HG02885 (cell line): ENCODE measurements around the gene ASL.
A peak's percentile ranks its signal among the peaks of the same experiment; 100 is the strongest.
"Not testable (repeated sequence)": the region's sequence is repeated elsewhere in the genome, so short reads cannot be mapped to it uniquely, and the experiment has no call there.

Source experiments
- ATAC-seq: cut with Tn5 transposase; IDR thresholded peaks from one replicate; pipeline ENCODE4 v1.9.1; 2021; ENCODE audit warnings: mild to moderate bottlenecking; ENCODE audit not compliant: unreplicated experiment, poor library complexity

The ASL gene

DNA sequence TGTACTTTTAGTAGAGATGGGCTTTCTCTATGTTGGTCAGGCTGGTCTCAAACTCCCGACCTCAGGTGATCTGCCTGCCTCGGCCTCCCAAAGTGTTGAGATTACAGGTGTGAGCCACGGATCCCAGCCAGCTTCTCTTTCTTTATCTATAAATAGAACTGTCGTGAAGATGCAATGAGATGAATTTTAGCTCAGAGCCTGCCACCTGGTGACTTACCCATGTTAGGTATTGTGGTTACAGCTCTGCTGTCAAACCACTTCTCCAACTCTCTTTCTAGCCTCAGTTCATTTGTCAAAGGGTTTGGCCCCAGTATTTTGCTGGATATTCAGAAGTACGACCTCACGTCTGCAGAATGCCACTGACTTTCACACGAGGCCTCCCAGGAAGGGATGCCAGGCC lies 3.4 kb upstream of the ASL start:
- ATAC-seq = not testable (repeated sequence)

DNA sequence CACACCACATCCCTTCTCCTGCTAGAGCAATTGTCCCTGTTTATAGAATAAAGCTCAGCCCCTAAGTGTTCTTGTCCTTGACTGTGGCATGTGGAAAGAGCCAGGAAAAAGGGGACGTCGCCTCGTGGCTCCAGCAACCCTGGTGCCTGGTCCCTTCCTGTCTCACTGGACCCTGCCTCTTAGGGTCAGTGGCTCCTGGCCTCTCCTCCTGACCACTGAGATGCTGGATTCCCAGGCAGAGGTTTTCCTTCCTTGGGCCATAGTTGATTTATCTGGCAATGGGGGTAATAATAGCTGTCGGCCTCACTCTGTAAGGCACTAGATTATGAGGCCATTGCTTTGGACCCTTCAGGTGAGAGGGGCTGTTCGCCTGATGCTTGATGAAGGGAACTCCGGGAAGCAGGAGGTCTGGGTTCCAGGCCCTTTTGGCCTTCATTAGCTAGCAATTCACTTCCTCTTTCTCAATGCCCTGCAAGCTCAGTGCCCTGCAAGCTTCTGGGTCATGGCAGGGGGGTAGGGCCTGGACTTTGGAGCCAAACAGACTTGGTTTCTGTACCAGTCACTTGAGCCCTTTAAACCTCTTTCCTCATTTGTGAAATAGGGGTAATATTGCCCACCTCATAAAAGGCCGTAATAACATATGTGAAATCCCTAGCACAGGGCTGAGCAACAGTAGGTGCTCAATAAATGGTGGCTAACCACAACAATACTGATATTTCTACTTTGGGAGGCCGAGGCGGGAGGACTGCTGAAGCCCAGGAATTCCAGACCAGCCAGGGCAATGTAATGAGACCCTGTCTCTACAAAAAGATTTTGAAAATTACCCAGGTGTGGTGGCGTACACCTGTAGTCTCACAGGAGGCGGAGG lies 1.1 kb downstream of the ASL start:
- ATAC-seq = no peak

DNA sequence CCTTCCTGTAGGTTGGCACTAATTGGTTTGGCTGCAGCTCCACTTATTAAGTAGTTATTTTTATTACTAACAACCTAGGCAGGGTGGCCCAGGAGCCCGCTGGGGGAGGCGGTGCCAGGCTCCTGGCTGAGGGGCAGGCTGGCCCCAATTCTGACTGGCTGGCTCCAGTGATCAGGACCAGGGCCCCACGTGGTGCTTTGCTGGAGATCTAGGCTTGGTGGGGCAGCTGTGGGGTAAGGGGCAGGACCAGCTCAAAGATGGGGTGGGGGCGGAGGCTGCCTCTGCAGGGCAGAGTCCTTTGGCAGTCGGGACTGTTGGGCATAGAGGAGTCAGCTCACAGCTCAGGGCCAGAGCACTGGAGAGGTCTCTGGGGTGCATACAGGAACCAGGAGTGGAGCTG lies 2.4 kb downstream of the ASL start:
- no peak for ATAC-seq

DNA sequence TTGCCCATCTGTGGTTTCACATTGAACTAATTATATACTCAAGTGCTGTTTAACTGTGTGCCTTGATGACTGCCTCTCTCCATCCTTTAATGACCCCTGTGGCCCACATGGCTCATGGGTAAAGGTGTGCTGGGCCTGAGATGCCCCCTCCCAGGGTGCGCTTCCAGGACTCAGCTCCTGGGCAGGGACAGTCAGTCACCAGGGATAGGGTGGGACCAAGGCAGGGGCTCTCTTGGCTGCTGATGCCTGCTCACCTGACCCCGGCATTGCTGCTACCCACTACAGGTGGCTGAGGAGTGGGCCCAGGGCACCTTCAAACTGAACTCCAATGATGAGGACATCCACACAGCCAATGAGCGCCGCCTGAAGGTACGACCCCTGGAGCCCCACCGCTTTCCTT lies 6.5 kb downstream of the ASL start:
- no peak for ATAC-seq

DNA sequence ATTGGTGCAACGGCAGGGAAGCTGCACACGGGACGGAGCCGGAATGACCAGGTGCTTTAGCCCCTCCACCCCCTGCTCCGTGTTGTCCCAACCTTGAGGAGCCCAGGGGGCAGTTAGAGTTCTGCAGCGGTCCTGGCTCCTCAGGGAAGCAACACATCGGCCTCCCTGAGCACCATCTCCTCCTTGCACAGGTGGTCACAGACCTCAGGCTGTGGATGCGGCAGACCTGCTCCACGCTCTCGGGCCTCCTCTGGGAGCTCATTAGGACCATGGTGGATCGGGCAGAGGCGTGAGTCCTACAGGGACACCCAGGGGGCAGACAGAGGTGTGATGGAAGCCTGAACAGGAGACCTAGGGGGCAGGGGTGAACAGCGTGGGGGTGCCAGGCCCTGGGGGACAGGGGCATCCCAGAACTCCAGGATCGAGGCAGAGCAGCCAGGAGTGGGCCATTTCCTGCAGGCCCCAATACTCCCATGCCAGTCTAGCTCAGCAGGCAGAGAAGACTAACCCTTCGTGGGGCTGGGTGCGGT lies 7.3 kb downstream of the ASL start:
- no peak for ATAC-seq

DNA sequence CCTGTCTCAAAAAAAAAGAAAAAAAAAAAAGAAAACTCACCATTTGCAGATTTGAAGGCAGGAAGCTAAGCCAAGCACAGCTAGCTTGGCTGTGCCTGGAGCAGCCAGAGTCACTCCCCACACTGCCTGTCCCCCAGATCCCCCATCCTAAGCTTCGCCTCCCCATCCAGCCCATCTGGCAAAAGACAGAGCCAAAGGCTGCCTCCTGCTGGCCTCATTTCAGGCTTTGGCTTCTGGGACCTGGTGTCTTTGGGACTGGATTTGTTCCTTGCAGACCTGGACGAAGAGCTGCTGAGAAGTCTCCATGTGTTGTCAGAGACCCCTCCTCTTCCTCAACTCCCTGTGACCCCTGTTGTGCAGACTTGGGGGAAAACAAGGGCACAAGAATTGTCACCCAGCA lies 8.1 kb downstream of the ASL start:
- no peak for ATAC-seq

DNA sequence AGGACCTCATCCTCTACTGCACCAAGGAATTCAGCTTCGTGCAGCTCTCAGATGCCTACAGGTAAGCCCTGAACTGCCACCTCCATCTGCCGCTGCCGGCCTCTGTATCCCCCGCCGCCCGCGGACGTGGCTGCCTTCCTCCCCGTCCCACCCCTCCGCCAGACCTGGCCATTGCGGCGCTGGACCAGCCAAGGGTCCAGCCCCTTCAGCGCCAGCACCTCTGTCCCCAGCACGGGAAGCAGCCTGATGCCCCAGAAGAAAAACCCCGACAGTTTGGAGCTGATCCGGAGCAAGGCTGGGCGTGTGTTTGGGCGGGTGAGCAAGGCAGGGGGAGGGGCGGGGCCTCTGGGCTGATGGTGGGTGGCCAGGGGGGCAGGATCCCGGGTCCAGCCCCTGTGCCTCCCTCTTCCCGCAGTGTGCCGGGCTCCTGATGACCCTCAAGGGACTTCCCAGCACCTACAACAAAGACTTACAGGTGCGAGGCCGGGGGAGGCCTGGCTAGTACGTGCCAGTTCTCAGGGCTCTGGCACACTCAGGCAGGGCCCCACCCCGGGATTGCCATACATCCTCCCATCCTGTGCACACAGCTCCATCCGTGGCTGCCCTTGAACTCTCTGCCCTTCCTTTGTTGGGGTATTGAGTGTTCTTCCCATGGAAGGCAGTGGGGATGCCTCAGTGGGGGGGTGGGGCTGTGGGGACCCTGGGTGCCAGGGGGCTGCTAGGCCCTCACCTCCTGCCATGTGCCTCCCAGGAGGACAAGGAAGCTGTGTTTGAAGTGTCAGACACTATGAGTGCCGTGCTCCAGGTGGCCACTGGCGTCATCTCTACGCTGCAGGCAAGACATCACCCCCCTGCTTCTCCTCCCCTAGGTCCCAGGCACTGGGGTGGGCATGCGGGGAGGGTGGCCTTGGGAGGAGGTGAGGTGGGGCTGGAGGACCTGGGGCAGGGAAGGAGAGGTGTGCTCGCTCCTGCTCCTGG lies 13.5 kb downstream of the ASL start:
- no peak for ATAC-seq

DNA sequence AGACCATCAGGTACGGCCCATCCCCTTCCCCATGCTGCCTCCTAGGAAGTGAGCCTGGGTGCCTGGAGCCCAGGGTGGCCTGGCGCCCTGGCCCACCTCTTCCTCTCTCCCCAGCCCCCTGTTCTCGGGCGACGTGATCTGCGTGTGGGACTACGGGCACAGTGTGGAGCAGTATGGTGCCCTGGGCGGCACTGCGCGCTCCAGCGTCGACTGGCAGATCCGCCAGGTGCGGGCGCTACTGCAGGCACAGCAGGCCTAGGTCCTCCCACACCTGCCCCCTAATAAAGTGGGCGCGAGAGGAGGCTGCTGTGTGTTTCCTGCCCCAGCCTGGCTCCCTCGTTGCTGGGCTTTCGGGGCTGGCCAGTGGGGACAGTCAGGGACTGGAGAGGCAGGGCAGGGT lies 17.0 kb downstream of the ASL start:
- ATAC-seq = no peak

DNA sequence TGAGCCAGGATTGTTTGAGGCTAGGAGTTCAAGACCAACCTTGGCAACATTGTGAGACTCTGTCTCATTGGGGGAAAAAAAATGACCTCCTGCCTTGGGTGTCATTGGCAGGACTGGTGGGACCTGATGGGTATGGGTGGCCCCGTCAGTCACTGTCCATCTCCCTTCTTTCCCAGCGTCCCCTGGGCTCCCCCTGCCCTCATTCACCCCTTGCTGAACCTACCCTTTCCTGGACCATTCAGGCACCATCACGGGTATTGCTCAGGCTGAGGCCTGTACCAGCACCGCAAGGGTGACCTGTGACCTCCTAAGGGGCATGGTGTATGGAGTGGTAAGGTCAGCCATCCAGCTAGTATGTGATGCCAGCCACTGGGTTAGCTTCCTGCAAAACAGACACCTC lies 19.4 kb downstream of the ASL start:
- no peak for ATAC-seq

DNA sequence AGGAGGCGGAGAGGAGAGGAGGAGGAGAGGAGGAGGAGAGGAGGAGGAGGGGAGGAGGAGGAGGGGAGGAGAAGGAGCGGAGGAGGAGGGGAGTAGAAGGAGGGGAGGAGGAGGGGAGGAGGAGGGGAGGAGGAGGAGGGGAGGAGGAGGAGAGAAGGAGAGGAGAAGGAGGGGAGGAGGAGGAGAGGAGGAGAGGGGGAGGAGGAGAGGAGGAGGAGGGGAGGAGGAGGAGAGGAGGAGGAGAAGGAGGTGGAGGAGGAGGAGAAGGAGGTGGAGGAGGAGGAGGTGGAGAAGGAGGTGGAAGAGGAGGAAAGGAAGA lies 23.6 kb downstream of the ASL start:
- no peak for ATAC-seq

DNA sequence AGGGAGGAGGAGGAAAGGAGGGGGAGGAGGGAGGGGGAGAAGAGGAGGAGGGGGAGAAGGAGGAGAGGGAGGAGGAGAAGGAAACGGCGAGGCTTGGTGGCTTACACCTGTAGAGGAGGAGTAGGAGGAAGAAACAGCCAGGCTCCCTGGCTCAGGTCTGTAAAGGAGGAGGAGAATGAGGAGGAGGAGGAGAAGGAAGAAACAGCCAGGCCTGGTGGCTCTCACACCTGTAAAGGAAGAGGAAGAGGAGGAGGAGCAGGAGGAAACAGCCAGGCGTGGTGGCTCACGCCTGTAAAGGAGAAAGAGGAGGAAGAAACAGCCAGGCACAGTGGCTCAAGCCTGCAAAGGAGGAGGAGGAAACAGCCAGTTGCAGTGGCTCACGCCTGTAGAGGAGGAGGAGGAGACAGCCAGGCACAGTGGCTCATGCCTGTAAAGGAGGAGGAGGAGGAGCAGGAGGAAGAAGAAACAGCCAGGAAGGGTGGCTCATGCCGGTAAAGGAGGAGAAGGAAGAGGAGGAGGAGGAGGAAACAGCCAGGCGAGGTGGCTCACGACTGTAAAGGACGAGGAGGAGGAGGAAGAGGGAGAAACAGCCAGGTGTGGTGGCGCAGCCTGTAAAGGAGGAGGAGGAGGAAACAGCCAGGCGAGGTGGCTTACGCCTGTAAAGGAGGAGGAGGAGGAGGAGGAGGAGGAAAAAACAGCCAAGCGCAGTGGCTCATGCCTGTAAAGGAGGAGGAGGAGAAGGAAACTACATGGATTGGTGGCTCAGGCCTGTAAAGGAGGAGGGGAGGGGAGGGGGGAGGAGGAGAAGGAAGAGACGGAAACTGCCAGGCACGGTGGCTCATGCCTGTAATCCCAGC lies 24.2 kb downstream of the ASL start:
- ATAC-seq = peak; percentile 86

DNA sequence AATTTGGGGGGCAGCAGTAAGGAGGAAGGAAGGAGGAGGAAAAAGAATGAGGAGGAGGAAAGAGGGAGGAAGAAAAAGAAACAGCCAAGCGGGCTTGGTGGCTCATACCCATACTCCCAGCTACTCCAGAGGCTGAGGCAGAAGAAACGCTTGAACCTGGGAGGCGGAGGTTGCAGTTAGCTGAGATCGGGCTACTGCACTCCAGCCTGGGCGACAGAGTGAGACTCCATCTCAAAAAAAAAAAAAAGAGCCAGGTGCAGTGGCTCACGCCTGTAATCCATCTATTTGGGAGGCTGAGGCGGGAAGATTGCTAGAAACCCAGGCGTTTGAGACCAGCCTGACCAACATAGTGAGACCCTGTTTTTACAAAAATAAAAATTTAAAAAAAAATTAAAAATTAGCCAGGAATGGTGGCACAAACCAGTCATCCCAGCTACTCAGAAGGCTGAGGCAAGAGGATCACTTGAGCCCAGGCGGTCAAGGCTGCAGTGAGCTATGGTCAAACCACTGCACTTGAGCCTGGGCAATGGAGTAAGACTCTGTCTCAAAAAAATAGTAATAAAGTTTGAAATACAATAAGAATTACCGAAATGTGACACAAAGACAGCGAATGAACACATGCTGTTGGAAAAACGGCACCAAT lies 24.9 kb downstream of the ASL start:
- peak; percentile 11 for ATAC-seq

DNA sequence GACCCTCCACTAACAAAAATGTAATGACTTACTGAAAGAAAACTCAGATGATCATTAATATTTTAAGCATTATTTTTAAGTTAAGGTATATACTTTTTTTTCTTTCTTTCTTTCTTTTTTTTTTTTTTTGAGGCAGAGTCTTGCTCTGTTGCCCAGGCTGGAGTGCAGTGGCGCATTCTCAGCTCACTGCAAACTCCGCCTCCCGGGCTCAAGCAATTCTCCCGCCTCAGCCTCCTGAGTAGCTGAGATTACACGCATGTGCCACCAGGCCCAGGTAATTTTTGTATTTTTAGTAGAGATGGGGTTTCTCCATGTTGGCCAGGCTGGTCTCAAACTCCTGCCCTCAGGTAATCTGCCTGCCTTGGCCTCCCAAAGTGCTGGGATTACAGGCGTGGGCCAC lies 26.5 kb downstream of the ASL start:
- ATAC-seq = not testable (repeated sequence)

DNA sequence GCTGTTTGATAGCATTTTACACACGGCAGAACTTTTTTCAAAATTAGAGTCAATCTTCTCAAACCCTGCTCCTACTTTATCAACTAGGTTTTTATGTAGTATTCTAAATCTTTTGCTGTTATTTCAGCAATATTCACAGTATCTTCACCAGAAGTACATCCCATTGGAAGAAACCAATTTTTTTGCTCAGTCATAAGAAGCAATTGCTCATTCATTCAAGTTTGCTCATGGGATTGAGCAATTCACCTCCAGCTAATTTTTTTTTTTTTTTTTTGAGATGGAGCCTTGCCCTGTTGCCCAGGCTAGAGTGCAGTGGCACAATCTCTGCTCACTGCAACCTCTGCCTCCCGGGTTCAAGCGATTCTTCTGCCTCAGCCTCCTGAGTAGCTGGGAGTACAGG lies 28.4 kb downstream of the ASL start:
- not testable (repeated sequence) for ATAC-seq

DNA sequence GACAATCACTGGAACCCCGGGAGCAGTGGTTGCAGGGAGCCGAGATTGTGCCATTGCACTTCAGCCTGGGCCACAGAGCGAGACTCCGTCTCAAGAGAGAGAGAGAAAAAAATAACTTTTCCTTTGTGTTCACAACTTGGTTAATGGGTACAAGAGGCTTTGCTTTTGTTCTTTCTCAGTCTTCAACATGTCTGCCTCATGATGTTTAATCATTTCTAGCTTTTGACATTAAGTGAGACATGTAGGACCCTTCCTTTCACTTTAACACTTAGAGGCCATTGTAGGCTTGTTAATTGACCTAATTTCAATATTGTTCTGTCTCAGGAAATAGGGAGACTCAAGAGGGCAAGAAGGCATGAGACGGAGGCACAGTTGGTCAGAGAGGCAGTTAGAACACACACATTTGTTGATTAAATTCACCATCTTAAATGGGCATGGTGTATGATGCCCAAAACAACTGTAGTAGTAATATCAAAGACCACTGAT lies 29.7 kb downstream of the ASL start:
- ATAC-seq = no peak

DNA sequence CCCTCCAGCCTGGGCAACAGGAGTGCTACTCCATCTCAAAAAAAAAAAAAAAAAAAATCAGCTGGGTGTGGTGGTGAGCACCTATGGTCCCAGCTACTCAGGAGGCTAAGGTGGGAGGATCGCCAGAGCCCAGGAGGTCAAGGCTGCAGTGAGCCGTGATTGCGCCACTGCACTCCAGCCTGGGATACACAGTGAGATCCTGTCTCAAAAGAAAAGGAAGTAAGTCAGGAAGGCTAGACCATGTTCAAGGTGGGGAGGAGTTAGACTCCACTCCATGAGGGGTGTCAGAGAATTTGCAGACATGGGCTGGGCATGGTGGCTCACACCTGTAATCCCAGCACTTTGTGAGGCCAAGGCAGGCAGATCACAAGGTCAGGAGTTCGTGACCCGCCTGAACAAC lies 32.8 kb downstream of the ASL start:
- ATAC-seq = not testable (repeated sequence)

DNA sequence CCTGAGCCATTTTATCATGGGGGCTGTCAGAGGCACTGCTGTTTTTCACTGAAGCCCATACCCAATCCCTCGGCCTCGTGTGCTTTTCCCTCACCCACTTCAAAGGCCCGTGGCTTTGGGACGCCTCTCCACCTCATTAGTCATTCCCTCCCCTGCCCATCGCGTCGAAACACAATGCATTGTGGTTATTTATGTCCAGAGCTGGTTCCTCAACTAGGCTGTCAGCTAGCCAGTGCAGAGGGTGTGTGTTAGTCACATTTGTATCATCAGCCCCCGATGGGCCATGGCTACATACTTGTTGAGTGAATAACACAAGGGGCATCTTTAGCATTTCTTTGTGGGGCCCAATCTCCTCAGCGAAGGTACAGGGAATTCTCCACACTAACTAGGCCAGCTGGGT lies 35.2 kb downstream of the ASL start:
- no peak for ATAC-seq

DNA sequence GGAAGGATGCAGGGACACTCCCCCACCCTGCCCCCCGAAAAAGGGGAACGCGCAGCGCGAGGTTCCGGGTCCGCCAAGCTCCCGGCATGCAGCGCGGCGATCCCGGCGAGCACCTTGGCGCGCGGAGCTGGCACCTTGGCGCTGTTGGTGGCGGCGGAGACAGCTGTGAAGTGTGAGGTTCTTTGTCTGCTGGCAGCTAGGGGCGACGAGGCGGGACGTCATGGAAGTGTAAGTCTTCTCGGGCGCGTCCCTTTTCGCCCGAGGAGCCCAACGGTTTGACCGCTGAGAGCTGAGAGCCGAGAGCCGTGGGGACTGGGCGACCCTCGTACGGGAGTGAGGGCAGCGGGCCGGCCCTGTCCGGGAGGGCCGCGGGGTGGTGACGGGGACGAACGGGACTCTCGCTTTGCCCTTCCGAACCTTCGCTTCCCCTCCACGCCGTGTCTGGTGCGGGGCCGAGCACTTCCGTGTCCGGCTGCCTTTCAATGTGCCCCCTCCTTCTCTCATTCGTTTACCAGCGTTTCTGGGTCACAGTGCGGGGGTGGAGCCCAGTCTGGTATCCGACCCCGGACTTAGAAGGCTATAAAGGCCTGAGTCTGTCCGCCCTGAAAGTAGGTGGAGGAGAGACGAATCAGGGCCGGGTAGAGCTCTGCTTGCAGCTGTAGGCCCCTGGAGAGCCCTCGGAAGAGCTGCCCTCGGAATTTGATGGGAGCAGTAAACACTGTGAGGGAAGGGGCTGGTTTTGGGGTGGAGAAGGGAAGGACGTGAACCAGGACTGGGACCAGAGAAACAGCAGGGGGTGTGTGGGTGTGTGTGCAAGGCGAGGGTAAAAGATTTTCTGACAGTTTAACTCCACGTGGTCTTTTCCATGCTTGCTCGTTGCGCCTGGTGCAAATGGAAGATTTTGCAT lies 39.4 kb downstream of the ASL start, which contains the start of gene CRCP:
TSS of gene CRCP (plus strand) at position 105 of the 907 bp plus-strand sequence. CDS start at position 221, 116 bp downstream.
- ATAC-seq = peak; percentile 84
